Ovary (tissue), 3 donors: ENCODE measurements around the gene BARHL1.

ENCODE experiments used
- CTCF ChIP-seq, 3 donors: fragments of 450-650 bp in 2 of 3; fragments of 200-600 bp in 1 of 3; IDR thresholded peaks; one replicate each; pipeline versions ENCODE4 v1.5.1 to v1.8.0; 2016 to 2022; ENCODE audit warnings: antibody characterized with exemption in 3 of 3, mild to moderate bottlenecking in 1 of 3
- POLR2A ChIP-seq: fragments of 450-650 bp; IDR thresholded peaks from one replicate; pipeline ENCODE4 v1.6.1; 2017; ENCODE audit warnings: antibody characterized with exemption, mild to moderate bottlenecking, moderate library complexity
- donor health status: DM: no; HTN: no; CAD: no.

DNA sequence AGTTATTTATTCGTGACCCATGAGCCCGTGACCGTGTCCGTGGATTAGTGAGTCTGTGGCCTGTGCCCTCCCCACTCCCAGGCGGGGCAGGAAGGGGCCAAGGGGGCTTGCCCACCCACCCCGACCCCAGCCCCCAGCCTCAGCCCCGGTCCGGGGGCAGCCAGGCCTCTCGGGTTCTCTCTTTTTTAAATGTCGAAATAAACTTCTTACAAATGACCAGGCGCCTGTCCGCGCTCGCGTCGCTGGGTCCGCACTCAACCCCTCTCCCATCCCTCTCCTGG lies 7.6 kb downstream of the BARHL1 start:
- TF ChIP-seq CTCF (IDR thresholded peaks at IDR 0.05) = no peak
- no peak for TF ChIP-seq POLR2A
